K562 (cell line): Measurements from ENCODE around the gene BORCS5. TPM values are rescaled to one million over a fixed set of nuclear protein-coding genes. Genes with fewer than 3 reads are reported as not detected.

ENCODE experiments used
- ATAC-seq: fragments of 200-7000 bp; cut with Tn5 transposase; 3 replicates; pipeline ENCODE4 v1.9.1; 2020; ENCODE audit warnings: moderate library complexity
- BruUV-seq: library from RNA; stranded (reverse); fragments of 400-500 nt; replicated peaks from 2 replicates; lab custom pipeline; 2021; lab: Mats Ljungman, UMichigan
- CTCF ChIA-PET: fragments of 300-600 bp; formaldehyde crosslinking; extraction: SDS; loops from one replicate; lab custom pipeline; 2021; ENCODE audit warnings: low intra/inter-chr PET ratio; lab: Yijun Ruan, JAX
- POLR2A ChIA-PET: fragments of 300-600, 350-650 bp; sonication (Branson Sonifier 250); formaldehyde crosslinking; extraction: SDS; loops from one replicate; lab custom pipeline; 2021; ENCODE audit warnings: antibody characterized with exemption, inconsistent platforms; lab: Yijun Ruan, JAX
- DNase-seq, 4 experiments: peaks; one replicate each; pipeline versions ENCODE4 v3.0.0 to v3.0.0-alpha.2; 2011 to 2018; ENCODE audit warnings: low spot score in 3 of 4, mixed read lengths in 3 of 4; ENCODE audit errors: extremely low read depth in 1 of 4
- FAIRE-seq: peaks from 2 replicates; lab custom pipeline; 2011; peaks lifted over from hg19 to GRCh38; lab: Jason Lieb, UNC
- H2AFZ ChIP-seq: 2 replicates; pipeline ENCODE4 v1.6.0; 2011; ENCODE audit warnings: low read depth, low read length, control low read depth, inconsistent platforms
- H3K27ac ChIP-seq: fragments of 200-600 bp; 3 replicates; pipeline ENCODE4 v1.8.0; 2011; ENCODE audit warnings: low read depth, mild to moderate bottlenecking, control low read depth, inconsistent platforms, low read length, moderate library complexity, mixed read lengths; ENCODE audit errors: extremely low read depth
- H3K27me3 ChIP-seq, 2 experiments: fragments of 300-600 bp in 1 of 2; 2 replicates in 1 of 2; 3 replicates in 1 of 2; pipeline versions ENCODE4 v1.6.0 to v1.8.0; 2011; ENCODE audit warnings: inconsistent platforms in 2 of 2, low read length in 2 of 2, mild to moderate bottlenecking in 1 of 2, mixed read lengths in 1 of 2, moderate library complexity in 1 of 2; ENCODE audit not compliant: control insufficient read depth in 2 of 2, insufficient read depth in 2 of 2
- H3K36me3 ChIP-seq: fragments of 300-600 bp; 3 replicates; pipeline ENCODE4 v1.8.0; 2011; ENCODE audit warnings: mild to moderate bottlenecking, low read length, inconsistent platforms; ENCODE audit not compliant: control insufficient read depth, insufficient read depth
- H3K4me1 ChIP-seq, 2 experiments: fragments of 200-600 bp in 1 of 2; replicated peaks in 1 of 2; 2 replicates in 1 of 2; 3 replicates in 1 of 2; pipeline versions ENCODE4 v1.5.1 to v1.8.0; 2011; ENCODE audit warnings: inconsistent platforms in 2 of 2, low read length in 2 of 2, mild to moderate bottlenecking in 1 of 2, mixed read lengths in 1 of 2, moderate library complexity in 1 of 2; ENCODE audit not compliant: control insufficient read depth in 2 of 2, insufficient read depth in 2 of 2
- H3K4me2 ChIP-seq: 2 replicates; pipeline ENCODE4 v1.6.1; 2011; ENCODE audit warnings: low read length, control low read depth, inconsistent platforms, mixed read lengths; ENCODE audit not compliant: insufficient read depth
- H3K4me3 ChIP-seq: fragments of 200-600 bp; sonication (generic), shearing (Covaris generic); 2 replicates; pipeline ENCODE4 v1.5.1; 2016; ENCODE audit warnings: control low read depth, inconsistent platforms
- H3K79me2 ChIP-seq: fragments of 200-600 bp; 3 replicates; pipeline ENCODE4 v1.8.0; 2011; ENCODE audit warnings: low read length, inconsistent platforms; ENCODE audit not compliant: control insufficient read depth, insufficient read depth
- H3K9ac ChIP-seq, 2 experiments: 2 replicates each; pipeline versions ENCODE4 v1.6.0 to v1.6.1; 2011; ENCODE audit warnings: low read depth in 2 of 2, low read length in 2 of 2, control low read depth in 1 of 2, inconsistent platforms in 1 of 2, mild to moderate bottlenecking in 1 of 2, mixed read lengths in 1 of 2; ENCODE audit not compliant: insufficient read depth in 1 of 2
- H3K9me1 ChIP-seq: one replicate; pipeline ENCODE4 v1.6.0; 2011; ENCODE audit warnings: inconsistent platforms, mild to moderate bottlenecking, low read length, moderate library complexity; ENCODE audit not compliant: control insufficient read depth, insufficient read depth
- H3K9me3 ChIP-seq: replicated peaks from 2 replicates; pipeline ENCODE4 v1.5.1; 2011; ENCODE audit warnings: low read depth, low read length, inconsistent platforms; ENCODE audit not compliant: control insufficient read depth, insufficient read depth
- H4K20me1 ChIP-seq: replicated peaks from 2 replicates; pipeline ENCODE4 v1.6.1; 2011; ENCODE audit warnings: low read length, inconsistent platforms, mixed read lengths; ENCODE audit not compliant: control insufficient read depth, insufficient read depth
- SLC30A9 ChIP-seq: fragments of 250-450 bp; sonication (Bioruptor Pico); IDR thresholded peaks from 2 replicates; pipeline ENCODE4 v1.8.0; 2022; ENCODE audit warnings: mild to moderate bottlenecking, moderate library complexity
- ZNF3 ChIP-seq: fragments of 250-450 bp; sonication (Bioruptor Pico); IDR thresholded peaks from 2 replicates; pipeline ENCODE4 v1.5.0; 2021; ENCODE audit warnings: mild to moderate bottlenecking, moderate library complexity
- WGBS: fragments of 100-300 bp; shearing (Covaris generic); methylation state at CpG from one replicate; pipeline ENCODE4 v1.1.6; 2016; ENCODE audit warnings: low coverage, mixed read lengths; ENCODE audit not compliant: insufficient coverage; ENCODE audit errors: missing lambda C conversion rate; 5-methylcytosine and 5-hydroxymethylcytosine counted together
- in situ Hi-C: fragments of 300-500 bp; cut with MboI; formaldehyde crosslinking; loops from 4 replicates; pipeline ENCODE4 v1.15.0; 2018; ENCODE audit warnings: inconsistent platforms, mixed read lengths
- intact Hi-C: fragments of 100-400 bp; cut with micrococcal nuclease; formaldehyde crosslinking; loops from 2 replicates; pipeline ENCODE4 v1.14.2; 2022
- polyA plus RNA-seq, 8 experiments: library from polyadenylated mRNA; depleted of rRNA in 4 of 8; stranded (reverse) in 5 of 8; unstranded in 3 of 8; fragments of >200 nt; fragmentation: Nextera tagmentation in 2 of 8; fragmentation: Illumina TruSeq in 1 of 8; extraction: Ambion mirVana in 2 of 8; extraction: Trizol in 1 of 8; gene quantifications; 2 replicates each; pipeline versions ENCODE4 v1.2.1 to v1.2.3, GENCODE V29; 2011 to 2014; ENCODE audit warnings: inconsistent platforms in 1 of 8, missing spikeins in 1 of 8
- total RNA-seq, 7 experiments: library from RNA; depleted of rRNA in 6 of 7; stranded (reverse); fragments of >200 nt in 6 of 7; fragmentation: Illumina TruSeq in 2 of 7; extraction: Trizol in 2 of 7; gene quantifications; 2 replicates each; pipeline versions ENCODE4 v1.2.1 to v1.2.3, GENCODE V29; 2011 to 2021; ENCODE audit warnings: low replicate concordance in 1 of 7
- TF ChIP-seq, protein P1 (sequence below), 2 experiments: fragments of 200-800 bp in 1 of 2; sonication (Bioruptor generic) in 1 of 2; sonication (generic) in 1 of 2; formaldehyde crosslinking in 1 of 2; IDR thresholded peaks in 1 of 2; conservative IDR thresholded peaks in 1 of 2; 2 replicates each; pipeline versions ENCODE4 v1.5.0 to v1.6.1; 2016 to 2020; ENCODE audit warnings: missing compliant biosample characterization in 1 of 2, missing genetic modification characterization in 1 of 2, missing genetic modification reagents in 1 of 2
- TF ChIP-seq, protein P2 (sequence below), 3 experiments: fragments of 200-800 bp in 1 of 3; fragments of 250-450 bp in 1 of 3; fragments of 450-650 bp in 1 of 3; sonication (Bioruptor Pico) in 1 of 3; sonication (Bioruptor generic) in 1 of 3; formaldehyde crosslinking in 1 of 3; IDR thresholded peaks; 2 replicates each; pipeline versions ENCODE4 v1.6.1 to v1.8.0; 2016 to 2022; ENCODE audit warnings: mild to moderate bottlenecking in 2 of 3, missing genetic modification characterization in 2 of 3, missing compliant biosample characterization in 1 of 3, moderate library complexity in 1 of 3

The BORCS5 gene
- total and polyA plus RNA-seq, 9 of the 15 experiments (the other 6 are each of a cell fraction or from before 2014, with no cell fraction given) = 0.31 to 12.4 (median 6.6) TPM

DNA sequence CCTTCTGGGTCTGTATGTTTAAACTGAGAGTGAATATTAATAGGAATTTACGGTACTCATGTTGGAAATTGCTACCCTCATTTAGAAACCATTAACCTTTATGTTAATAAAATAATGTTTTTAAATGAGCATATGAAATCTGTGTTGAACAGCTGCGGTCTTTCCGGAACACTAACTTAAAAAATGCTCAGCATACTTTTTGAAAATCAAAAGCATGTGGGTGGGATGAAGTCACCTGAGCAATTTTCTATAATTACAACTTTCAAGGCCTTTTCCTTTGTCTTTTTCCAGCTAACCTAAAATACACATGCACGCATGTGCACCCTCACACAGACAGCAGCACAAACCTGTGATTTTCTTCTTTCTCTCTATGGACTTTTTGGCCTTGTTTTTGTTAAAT is 39.8 kb downstream of the BORCS5 start:
- POLR2A ChIA-PET = no interaction called here
- TF ChIP-seq, protein P1, sequence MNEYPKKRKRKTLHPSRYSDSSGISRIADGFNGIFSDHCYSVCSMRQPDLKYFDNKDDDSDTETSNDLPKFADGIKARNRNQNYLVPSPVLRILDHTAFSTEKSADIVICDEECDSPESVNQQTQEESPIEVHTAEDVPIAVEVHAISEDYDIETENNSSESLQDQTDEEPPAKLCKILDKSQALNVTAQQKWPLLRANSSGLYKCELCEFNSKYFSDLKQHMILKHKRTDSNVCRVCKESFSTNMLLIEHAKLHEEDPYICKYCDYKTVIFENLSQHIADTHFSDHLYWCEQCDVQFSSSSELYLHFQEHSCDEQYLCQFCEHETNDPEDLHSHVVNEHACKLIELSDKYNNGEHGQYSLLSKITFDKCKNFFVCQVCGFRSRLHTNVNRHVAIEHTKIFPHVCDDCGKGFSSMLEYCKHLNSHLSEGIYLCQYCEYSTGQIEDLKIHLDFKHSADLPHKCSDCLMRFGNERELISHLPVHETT (CRISPR knock-in tag; conservative IDR thresholded peaks at IDR 0.05 in 1 of 2, IDR thresholded peaks at IDR 0.05 in 1 of 2) = no peak
- TF ChIP-seq SLC30A9 (no peak), ZNF3 (no peak)
- TF ChIP-seq, protein P2, sequence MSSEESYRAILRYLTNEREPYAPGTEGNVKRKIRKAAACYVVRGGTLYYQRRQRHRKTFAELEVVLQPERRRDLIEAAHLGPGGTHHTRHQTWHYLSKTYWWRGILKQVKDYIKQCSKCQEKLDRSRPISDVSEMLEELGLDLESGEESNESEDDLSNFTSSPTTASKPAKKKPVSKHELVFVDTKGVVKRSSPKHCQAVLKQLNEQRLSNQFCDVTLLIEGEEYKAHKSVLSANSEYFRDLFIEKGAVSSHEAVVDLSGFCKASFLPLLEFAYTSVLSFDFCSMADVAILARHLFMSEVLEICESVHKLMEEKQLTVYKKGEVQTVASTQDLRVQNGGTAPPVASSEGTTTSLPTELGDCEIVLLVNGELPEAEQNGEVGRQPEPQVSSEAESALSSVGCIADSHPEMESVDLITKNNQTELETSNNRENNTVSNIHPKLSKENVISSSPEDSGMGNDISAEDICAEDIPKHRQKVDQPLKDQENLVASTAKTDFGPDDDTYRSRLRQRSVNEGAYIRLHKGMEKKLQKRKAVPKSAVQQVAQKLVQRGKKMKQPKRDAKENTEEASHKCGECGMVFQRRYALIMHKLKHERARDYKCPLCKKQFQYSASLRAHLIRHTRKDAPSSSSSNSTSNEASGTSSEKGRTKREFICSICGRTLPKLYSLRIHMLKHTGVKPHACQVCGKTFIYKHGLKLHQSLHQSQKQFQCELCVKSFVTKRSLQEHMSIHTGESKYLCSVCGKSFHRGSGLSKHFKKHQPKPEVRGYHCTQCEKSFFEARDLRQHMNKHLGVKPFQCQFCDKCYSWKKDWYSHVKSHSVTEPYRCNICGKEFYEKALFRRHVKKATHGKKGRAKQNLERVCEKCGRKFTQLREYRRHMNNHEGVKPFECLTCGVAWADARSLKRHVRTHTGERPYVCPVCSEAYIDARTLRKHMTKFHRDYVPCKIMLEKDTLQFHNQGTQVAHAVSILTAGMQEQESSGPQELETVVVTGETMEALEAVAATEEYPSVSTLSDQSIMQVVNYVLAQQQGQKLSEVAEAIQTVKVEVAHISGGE (CRISPR knock-in tag; IDR thresholded peaks at IDR 0.05) = no peak
- no TSS peak for BruUV-seq
- Histone ChIP-seq H3K4me3 (no peak overlapping the region), H3K27me3 (no peaks in the 10 kb centered on the region), H3K9me1 (no peaks in the 10 kb centered on the region), H3K27ac (no peak overlapping the region), H3K9ac (no peak overlapping the region), H3K4me2 (no peak overlapping the region), H3K9me3 (no peaks in the 10 kb centered on the region), H3K36me3 (no peaks in the 10 kb centered on the region), H3K79me2 (no peaks in the 10 kb centered on the region; the same call in 2 of the 3 replicates), H4K20me1 (no peaks in the 10 kb centered on the region), H3K4me1 (peaks cover 5% of the 10 kb centered on the region in 2 experiments; a peak in 3 of 5 replicates), H2AFZ (no peak overlapping the region)
- CTCF ChIA-PET = no interaction called here
- in situ Hi-C loops (no loop called here), intact Hi-C loops (no loop called here)
- 98% methylated on average over 4 of the region's 4 CpGs for WGBS
- DNase-seq = no peak
- ATAC-seq = no peak
- no peak for FAIRE-seq
